RWPE2 (cell line): ENCODE data around the gene GPC1.
A peak's percentile ranks its signal among the peaks of the same experiment; 100 is the strongest.

ENCODE experiments used
- ATAC-seq: fragments of 200-7000 bp; cut with Tn5 transposase; 3 replicates; pipeline ENCODE4 v1.9.1; 2021; ENCODE audit warnings: low read depth
- DNase-seq: peaks from one replicate; pipeline ENCODE4 v3.0.0-alpha.2; 2020; ENCODE audit warnings: low spot score
- H3K27ac ChIP-seq: fragments of 450-650 bp; 2 replicates; pipeline ENCODE4 v1.5.1; 2017; ENCODE audit warnings: mild to moderate bottlenecking; ENCODE audit not compliant: poor library complexity, severe bottlenecking
- H3K27me3 ChIP-seq: fragments of 250-450 bp; sonication (Bioruptor Pico); 2 replicates; pipeline ENCODE4 v1.5.1; 2021; ENCODE audit warnings: mild to moderate bottlenecking, moderate library complexity; ENCODE audit not compliant: insufficient read depth, poor library complexity, severe bottlenecking
- H3K36me3 ChIP-seq: fragments of 250-450 bp; sonication (Bioruptor Pico); 2 replicates; pipeline ENCODE4 v1.5.1; 2020; ENCODE audit warnings: low read depth, mild to moderate bottlenecking, moderate library complexity
- H3K4me1 ChIP-seq: fragments of 250-450 bp; sonication (Bioruptor Pico); 2 replicates; pipeline ENCODE4 v1.5.1; 2021; ENCODE audit warnings: mild to moderate bottlenecking, moderate library complexity; ENCODE audit not compliant: insufficient read depth, poor library complexity, severe bottlenecking
- H3K4me3 ChIP-seq: fragments of 250-450 bp; sonication (Bioruptor Pico); 2 replicates; pipeline ENCODE4 v1.5.1; 2021; ENCODE audit warnings: mild to moderate bottlenecking, moderate library complexity; ENCODE audit not compliant: severe bottlenecking
- H3K9me3 ChIP-seq: fragments of 250-450 bp; sonication (Bioruptor Pico); 2 replicates; pipeline ENCODE4 v1.5.1; 2021; ENCODE audit warnings: mild to moderate bottlenecking, moderate library complexity; ENCODE audit not compliant: severe bottlenecking
- TF ChIP-seq, protein P1 (sequence below): fragments of 450-650 bp; IDR thresholded peaks from one replicate; pipeline ENCODE4 v1.5.1; 2017; ENCODE audit warnings: mild to moderate bottlenecking, moderate library complexity; ENCODE audit not compliant: poor library complexity, severe bottlenecking

GPC1 gene

DNA sequence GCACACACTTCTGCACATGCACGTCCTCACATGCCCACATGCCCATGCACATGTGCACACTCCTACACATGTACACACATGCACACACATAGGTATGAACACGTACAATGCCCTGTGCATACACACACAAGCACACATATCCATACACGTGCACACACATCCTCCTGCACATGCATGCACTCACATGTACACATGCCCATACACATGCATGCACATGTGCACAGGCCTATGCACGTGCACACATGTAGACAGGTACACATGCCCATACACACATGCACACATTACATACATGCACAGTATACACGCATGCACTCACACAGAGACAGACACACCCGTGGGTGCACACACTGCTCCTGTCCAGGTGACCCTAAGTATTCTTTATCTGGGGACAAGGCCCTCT is 34.3 kb downstream of the GPC1 start:
- Histone ChIP-seq H3K4me3 (no peak overlapping the region), H3K27me3 (no peaks in the 10 kb centered on the region), H3K27ac (no peak overlapping the region), H3K9me3 (no peaks in the 10 kb centered on the region), H3K36me3 (0 out of 2 replicates have a peak, but pooled peaks cover 3% of the 10 kb centered on the region), H3K4me1 (no peaks in the 10 kb centered on the region)
- peak; percentile 3; the same call in 2 of the 3 replicates for ATAC-seq
- DNase-seq: no peak
- TF ChIP-seq, protein P1, sequence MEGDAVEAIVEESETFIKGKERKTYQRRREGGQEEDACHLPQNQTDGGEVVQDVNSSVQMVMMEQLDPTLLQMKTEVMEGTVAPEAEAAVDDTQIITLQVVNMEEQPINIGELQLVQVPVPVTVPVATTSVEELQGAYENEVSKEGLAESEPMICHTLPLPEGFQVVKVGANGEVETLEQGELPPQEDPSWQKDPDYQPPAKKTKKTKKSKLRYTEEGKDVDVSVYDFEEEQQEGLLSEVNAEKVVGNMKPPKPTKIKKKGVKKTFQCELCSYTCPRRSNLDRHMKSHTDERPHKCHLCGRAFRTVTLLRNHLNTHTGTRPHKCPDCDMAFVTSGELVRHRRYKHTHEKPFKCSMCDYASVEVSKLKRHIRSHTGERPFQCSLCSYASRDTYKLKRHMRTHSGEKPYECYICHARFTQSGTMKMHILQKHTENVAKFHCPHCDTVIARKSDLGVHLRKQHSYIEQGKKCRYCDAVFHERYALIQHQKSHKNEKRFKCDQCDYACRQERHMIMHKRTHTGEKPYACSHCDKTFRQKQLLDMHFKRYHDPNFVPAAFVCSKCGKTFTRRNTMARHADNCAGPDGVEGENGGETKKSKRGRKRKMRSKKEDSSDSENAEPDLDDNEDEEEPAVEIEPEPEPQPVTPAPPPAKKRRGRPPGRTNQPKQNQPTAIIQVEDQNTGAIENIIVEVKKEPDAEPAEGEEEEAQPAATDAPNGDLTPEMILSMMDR: no peak

DNA sequence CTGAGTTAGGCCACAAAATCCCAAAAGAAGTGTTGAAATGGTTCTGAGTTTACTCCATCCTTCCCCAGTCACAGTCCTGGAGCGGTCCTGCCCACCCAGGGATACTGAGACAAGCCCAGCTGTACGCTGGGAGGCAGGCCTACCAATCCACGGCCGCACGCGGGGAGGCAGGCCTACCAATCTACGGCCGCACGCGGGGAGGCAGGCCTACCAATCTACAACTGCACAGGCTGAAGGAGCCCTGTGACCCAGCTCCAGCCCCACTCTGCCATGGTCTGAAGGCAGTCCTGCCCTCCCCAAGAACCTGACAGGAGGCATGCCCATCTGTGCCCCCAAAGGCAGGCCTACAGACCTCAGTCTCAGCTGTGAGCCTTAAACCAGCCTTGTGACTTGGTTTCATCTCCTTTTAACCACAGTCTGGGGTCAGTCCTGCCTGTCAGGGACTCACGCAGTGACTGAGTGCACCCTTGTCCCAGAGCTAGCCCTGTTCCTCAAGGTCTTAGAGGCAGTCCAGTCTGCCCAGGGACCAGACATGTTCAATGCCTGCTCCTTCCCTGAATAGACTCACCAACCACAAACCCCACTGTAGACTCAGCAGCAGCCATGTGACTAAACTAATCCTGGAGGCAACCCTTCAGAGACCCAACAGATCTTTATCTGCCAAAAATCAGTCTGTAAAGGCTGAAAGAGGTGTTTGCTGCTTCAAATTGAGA is 36.8 kb downstream of the GPC1 start:
- H3K4me1 ChIP-seq: no peaks in the 10 kb centered on the region
- ATAC-seq (no peak), DNase-seq (no peak)
- no peaks in the 10 kb centered on the region for H3K27me3 ChIP-seq
- H3K27ac ChIP-seq: no peak overlapping the region
- no peaks in the 10 kb centered on the region for H3K9me3 ChIP-seq
- no peak overlapping the region for H3K4me3 ChIP-seq
- no peaks in the 10 kb centered on the region for H3K36me3 ChIP-seq
- TF ChIP-seq, protein P1: no peak

GRCh38 chr2:240473211-240473610 is 37.7 kb downstream of the GPC1 start:
- H3K9me3 ChIP-seq: no peaks in the 10 kb centered on the region
- H3K27ac ChIP-seq: no peak overlapping the region
- ATAC-seq: no peak
- no peaks in the 10 kb centered on the region for H3K4me1 ChIP-seq
- TF ChIP-seq, protein P1: no peak
- H3K4me3 ChIP-seq: no peak overlapping the region
- no peaks in the 10 kb centered on the region for H3K27me3 ChIP-seq
- H3K36me3 ChIP-seq: no peaks in the 10 kb centered on the region
- no peak for DNase-seq

DNA sequence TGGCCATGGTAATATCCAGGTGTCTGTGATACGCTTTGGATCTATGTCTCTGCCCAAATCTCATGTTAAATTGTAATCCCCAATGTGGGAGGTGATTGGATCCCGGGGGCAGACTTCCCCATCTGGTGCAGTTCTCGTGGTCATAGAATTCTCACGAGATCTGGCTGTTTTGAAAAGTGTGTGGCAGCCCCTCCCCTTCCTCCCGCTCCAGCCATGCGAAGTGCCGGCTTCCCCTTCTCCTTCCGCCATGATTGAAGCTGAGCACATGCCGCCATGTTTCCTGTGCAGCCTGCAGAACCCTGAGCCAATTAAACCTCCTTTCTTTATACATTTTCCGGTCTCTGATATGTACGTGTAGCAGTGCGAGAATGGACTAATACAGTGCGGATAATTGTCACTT is 42.5 kb downstream of the GPC1 start:
- Histone ChIP-seq H3K4me1 (no peaks in the 10 kb centered on the region), H3K9me3 (no peaks in the 10 kb centered on the region), H3K36me3 (no peaks in the 10 kb centered on the region), H3K27me3 (no peaks in the 10 kb centered on the region), H3K27ac (no peak overlapping the region), H3K4me3 (no peak overlapping the region)
- DNase-seq: no peak
- TF ChIP-seq, protein P1: no peak
- no peak for ATAC-seq
